Activated CD4-positive, alpha-beta T cell treated with anti-CD3 and anti-CD28 coated beads, Interleukin-2, amount 50 U/mL, for 4 hours (primary cell): Measurements from ENCODE around the gene SERPINA12.

Source experiments
- DNase-seq, 2 experiments: peaks; one replicate each; pipeline ENCODE4 v3.0.0-alpha.2; 2020

Gene SERPINA12

DNA sequence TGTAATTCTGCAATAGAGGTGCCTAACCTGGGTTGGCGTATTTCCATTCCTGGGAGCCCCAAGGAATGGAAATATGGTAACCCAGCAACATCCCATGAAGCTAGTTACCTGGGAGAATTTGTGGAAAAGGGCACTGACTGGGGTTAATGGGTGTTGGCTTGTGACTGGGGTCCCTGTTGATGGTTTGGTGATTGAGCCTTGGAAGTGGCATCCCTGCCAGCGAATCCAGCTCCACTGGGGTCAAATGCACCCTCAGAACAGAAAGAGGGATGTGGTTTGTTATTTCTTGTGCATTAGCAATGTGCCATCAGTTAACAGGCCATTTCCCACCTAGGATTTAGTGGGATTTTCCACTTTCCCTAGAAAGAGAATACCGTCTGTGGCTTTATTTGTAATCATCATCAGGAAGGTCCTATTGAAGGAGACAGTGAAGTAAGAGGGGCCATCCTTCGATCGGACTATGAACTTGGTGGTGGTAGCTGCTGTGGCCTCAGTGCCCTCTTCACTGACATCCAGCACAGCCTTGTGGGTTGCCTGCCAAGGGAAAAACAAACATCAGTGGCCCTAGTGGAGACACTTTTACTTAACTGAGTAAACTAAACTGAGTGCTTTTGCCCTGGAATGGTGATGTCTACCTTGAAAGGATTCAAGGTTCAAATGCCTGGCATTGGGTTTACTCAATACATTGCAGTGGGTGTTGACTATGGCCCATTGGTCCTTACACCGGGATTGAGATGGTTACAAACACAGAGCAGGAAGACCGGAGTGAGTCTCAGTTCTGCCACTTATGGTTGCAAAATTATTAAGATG, 46.3 kb downstream of the SERPINA12 start:
- DNase-seq: no peak

DNA sequence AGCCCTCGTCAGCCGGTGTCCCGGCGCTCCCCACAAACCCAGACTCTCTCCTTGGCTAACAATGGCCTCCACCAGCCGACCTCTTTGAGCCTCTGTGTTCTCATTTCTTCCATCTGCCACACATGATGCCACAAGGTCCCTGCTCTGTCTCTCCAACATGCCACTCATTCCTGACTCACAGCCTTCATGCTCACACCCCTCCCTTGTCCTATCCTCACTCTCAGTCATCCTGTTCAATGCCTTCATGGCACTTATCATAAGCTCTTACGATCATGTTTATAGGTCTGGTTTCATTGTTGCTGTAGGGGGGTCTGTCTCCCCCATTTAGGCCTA, 47.1 kb downstream of the SERPINA12 start:
- DNase-seq: no peak

DNA sequence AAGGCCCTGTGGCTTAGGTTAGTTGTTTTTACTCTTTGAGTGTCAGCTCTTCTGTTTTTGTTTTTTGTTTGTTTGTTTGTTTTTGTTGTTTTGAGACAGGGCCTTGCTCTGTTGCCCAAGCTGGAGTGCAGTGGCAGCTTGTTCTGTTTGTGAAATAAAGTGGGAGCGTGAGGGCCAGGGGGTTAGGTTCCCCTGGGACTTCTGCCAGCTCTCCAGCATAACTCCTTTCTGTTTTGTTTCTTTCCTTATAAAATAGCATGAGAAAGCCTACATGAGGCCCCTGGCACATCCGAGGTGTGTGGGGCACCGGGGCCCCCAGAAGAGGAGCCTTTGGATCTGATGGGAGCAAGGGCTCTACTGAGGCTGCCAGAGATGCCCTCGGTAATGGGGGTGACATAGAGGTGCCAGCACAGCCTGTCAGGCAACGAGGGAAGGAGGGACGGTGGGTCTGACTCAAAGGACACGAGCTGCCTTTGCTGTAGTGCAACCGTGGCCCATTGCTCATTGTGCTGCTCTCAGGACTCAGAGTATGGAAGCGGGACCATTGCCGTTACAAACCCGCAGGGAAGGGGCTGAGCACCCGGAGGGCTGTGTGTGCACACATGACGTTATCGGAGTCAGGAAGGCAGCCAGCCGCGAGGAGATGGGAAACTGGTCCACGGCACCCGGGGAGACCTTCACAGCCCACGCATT, 47.6 kb downstream of the SERPINA12 start:
- DNase-seq: no peak

DNA sequence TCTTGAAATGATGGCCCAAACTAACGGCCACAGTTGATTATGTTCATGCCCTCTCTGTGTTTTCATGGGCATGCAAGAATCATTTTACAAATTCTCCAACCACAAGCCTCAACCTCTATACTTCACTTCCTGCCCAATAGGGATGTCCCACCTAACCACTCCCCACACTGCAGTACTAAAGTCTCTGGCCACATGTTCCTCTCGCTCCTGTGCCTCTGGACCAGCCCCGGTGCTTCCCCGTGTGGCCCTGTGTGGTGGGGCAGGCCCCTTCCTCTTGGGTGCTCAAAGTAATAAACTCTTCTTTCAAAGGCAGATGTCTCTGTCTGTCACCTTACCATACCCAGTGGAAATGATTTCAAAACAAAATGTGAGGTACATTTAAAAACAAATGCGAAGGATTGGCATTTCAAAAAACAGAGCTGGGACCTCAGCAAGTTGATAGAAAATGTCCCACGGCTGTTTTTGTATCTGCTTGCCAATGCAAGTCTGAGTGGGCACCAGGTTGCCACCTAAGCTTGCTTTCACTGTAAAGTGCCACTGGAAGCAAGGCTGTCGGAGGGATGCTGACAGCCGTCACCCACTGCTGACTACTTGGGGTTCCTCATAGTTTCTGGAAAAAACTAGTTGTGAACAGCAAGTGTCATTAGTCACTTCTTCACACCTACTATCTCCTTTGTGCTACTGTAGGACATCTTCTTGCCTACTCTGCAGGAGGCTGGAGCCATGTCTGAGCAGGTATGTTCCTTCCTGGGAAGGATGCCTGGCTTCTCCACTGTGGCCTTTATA, 48.4 kb downstream of the SERPINA12 start:
- no peak for DNase-seq

DNA sequence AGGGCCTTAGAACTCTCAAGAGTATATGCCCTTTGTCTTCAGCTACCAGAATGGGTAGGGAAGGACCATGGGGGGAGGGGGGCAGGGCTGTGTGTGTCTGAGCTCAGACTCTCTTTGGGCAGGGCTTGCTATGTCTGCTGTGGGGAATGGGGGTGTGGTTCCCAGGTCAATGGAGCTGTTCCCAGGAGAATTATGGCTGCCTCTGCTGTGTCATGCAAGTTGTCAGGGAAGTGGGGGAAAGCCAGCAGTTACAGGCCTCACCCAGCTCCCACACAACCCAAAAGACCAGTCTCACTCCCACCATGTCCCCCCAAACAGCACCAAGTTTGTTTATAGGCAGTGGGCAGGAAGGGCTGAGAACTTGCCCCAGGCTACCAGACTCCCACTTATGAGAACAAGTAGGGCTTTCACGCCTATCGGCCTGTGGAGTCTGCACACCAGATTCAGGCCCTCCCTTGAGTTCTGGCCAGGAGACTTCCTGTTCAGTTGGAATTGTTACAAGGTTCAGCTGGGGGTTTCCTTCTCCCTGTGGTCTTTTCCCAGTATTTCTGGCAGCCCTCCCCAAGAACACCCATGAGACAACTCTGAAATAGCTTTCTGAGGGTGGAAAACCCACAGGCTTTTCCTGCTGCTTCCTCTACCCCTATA, 50.6 kb downstream of the SERPINA12 start:
- no peak for DNase-seq

DNA sequence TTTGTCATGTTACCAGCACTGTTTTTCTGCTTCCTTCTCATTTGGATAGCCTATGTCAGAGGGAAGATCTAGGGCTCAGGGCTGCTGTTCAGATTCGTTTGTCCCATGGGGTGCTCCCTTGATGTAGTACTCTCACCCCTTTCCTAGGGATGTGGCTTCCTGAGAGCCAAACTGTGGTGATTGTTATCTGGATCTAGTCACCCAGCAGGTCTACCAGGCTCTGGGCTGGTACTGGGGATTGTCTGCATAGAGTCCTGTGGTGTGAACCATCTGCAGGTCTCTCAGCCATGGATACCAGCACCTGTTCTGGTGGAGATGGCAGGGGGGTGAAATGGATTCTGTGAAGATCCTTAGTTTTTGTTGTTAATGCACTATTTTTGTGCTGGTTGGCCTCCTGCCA, 51.2 kb downstream of the SERPINA12 start:
- no peak for DNase-seq

DNA sequence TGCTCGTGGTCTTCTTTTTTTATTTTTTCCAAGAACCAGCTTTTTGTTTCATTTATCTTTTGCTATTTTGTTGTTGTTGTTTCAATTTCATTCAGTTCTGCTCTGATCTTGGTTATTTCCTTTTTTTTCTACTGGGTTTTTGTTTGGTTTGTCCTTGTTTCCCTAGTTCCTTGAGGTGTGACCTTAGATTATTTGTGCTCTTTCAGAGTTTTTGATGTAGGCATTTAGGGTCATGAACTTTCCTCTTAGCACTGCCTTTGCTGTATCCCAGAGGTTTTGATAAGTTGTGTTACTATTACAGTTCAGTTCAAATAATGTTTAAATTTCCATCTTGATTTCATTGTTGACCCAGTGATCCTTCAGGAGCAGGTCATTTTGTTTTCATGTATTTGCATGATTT, 53.3 kb downstream of the SERPINA12 start:
- DNase-seq: no peak

DNA sequence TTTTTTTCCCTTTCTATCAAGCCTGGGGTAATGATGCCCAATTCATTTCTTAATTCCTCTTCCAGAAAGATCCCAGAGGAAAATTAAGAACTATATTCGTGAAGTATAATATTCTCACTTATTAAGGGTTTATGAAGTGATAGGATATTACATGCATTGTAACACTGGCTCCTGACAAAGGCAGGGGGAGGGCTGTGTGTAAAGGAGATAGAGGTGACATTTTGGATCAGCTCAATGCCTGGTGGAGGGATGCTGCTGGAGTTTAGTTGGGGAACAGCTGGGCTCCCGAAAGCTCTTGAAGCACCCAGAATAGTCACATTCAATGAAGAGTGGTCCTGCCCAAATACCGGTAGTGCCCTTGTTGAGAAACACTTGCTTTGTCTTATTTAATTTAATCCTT, 57.4 kb downstream of the SERPINA12 start:
- DNase-seq: no peak

DNA sequence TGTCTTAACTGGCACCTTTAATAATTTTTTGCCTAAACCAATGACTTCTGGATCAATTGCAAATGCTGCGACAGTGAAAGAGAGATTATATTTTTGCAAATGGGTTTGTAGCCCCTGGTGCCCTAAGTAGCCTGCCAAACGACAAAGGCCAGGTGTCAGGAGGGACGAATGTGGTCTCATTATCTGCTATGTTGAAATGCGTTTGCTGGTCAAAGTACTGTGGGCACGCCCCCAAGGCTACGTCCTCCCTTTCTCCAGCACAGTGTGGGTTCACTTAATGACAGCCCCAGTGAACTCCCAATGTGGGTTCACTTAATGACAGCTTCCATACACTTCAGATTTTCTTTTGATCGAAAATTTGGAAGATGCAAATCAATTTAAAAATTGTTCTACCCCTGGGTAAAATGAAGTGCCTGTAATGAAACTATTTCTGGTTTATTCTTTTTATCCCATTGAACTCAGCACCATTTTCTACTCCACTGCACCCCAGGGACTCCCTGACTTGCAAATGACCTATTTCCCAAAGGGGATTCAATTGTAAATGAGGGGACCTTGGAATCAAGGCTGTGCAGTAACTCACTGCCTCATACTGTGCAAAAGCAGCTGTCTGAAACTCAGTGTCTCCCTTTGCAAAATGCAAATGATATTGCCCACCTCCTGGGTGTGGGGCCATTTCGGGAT, 58.0 kb downstream of the SERPINA12 start:
- no peak for DNase-seq

DNA sequence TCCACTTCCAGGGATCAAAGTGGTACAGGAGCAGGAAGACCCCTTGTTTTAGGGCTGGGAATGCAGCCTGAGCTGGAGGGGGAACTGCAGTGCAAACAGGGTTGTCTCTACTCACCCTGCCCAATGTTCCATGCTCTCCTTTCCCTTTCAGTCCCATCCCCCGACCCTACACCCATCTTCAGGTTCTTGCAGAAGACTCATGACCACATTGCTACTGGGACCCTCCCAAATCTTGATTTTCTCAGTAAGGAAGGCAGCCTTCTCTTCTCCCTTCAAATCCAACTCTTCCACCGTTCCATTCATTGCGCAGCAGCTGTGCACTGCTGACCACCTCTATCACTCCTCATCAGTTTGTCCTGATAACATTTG, 58.6 kb downstream of the SERPINA12 start:
- no peak for DNase-seq

DNA sequence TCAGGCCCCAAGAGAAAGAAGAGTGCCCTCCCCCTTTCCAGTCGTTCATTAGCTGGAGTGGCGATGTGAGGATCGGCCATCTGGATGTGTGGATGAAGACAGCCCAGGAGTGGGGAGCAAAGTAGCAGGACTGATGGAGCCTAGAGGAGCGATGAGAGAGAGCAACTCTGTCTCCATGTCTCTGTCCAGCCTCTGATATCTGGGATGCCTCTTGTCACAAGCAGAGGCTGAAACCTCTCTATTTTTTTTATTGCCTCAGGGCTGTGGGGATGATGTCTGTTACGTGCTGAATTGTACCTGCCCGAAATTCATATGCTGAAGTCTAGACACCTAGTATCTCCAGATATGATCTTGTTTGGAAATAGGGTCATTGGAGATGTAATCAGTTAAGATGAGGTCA, 59.3 kb downstream of the SERPINA12 start:
- no peak for DNase-seq

DNA sequence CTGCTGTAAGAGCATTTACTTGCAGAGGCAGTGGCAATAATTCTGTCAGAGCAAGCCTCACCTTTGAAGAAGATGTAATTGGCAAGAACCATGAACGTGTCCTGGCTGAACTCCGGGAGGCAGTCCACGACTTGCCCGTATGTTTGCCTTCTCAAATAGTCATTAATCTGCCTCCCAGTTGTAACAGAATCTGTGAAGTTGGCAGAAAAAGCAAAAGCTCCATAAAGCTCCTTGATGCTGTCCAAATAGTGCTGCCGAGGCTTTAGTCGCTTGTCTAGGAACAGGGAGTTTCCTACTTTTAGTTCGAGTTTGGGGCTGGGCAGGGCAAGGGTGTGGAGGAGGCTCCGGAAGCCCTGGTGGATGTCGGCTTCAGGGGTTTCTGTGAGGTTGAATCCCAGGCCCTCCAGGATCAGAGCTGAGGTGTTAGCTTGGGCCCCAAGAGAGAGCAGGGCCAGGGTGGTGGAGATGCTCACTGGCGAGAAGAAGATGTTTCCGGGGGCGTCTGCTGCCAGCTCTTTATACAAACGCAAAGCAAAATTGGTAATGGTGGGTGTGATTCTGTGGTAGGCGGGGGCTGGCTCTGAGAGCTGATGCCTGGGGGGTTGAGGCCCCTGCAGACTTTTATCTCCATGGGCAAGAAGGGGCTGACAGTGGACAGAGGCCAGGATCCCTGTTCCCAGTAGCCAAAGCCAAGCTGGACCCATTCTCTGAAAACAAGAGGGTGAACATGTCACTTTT, 61.0 kb downstream of the SERPINA12 start:
- DNase-seq: no peak

DNA sequence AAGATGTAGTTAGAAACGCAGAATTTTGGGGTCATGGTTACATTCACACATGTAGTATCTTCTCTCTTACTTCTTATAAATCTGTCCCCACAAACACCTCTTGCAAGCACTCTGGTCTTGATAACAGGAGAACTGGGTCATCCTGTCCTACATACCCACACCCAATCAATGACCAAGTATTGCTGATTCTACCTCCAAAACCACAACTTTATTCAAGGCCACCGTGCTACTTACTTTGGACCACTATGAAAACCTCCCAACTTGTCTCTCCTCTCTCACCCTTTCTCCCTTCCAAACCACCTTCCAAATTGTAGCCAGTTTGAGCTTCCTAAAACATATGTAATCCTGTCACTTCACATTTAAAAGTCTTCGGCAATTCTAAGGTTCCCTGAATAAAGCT, 62.1 kb downstream of the SERPINA12 start:
- no peak for DNase-seq

DNA sequence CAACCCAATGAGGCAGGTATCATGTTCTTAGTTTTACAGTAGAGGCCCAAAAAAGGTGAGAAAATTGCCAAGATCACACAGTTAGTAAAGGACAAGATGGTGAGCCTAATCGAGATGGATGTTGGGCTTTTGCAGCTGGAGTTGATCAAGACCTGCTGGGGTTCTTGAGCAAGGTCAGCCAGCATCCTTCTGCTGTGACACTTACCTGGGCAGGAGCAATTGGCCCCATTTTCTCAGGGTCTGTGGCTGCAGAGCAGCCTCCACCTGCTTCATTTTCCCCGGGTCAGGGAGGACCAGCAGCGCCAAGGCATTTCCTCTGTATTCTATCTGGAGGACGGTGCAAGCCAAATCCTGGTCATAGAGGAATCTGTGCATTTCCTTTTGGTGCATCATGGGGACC, 63.1 kb downstream of the SERPINA12 start:
- DNase-seq: no peak

DNA sequence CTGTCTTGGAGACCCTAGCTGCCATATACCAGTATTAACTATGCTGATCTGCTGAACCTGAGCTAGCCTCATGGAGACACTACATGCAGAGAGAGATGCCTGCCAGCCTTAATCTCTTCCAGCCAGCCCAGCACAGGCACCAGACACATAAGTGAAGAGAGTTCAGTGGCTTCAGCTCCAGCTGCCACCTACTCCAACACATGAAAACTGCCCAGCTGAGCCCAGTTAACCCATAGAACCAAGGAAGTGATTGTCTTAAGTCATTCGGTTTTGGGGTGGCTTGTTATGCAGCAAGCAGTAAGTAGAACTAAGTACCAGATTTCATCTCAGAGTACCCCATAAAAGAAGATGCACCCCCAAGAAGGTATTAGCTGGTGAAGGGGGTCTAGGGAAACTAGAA, 64.3 kb downstream of the SERPINA12 start:
- no peak for DNase-seq

DNA sequence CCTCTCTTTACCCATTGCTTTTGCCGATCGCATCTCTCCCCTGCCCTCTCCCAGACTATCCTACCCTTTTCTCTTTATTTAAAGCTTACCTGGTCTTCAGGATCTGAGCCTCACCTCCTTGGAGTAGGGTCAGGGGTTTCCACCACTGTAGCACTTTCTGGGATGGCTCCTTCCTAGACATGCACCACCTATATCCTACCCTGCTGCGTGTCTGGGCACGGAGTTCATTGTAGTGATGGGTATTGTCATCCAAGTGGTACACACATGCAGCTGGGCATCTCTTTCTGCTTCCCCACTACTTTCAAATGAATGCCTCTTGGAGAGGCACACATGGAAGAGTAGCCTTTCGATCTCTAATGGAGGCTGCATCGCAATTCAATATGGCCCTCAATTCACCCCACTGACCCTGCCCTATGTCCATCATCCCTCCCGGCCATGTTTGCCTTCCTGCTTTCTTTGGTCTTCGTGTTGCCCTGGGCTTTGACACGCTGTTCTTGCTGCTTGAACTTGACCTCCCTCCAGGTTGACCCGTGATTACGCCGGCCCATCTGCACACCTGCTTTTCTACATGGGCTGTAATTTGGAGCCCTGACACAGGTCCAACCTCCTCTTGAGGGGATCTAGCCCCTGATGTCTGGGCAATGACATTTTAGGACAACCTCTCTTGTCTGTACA, 67.6 kb downstream of the SERPINA12 start:
- no peak for DNase-seq

DNA sequence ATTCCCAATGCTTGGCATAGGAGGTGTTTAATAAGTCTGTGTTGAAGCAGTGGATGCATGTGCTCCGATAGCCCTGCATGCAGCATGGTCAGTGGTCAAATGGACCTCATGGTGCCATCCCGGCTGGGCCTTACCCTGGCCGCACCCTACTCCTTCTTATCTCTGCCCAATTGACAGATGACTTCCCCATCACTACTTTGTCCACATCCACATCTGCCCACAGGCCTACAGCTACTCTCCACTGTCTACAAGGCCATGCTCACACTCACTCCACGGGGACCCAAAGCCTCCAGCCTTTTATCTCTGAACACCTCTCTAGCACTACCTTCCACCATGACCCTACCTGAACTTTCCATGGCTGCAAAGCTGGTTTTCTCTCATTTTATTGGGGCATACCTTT, 68.1 kb downstream of the SERPINA12 start:
- DNase-seq: no peak

DNA sequence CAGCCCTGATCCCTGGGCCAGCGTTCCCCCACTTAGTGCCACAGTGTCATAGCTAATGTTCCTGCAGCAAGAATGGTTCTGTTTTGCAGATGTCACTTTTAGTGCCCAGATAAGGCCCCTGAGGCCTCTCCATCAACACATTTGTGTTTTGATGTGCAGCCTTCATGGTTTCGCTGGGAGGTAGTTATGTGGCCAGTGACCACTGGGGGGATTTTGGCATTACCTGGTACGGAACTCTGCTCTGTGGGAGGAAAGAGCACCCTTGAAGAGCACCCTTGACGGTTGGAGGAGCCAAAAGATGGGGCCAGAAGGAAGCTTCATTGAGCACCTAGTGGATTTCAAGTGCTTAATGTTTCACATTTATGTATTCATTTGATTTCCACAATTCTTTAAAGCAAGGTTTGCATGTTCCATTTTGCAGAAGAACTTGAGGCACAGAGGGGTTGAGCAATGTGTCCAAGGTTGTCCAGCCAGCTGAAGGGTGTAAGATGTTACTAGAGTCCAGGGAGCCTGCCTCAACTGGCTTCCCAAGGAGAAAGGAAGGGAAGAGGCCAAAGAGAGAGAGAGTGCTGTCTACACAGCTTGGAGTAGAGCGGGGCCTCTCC, 69.7 kb downstream of the SERPINA12 start:
- DNase-seq: no peak
